Measurements from ENCODE around the gene DDR2.
"Not testable (repeated sequence)": the region's sequence is repeated elsewhere in the genome, so short reads cannot be mapped to it uniquely, and the experiment has no call there.

The DDR2 gene

GRCh38 chr1:162632217-162632666 lies at the start of gene DDR2:
Gene DDR2, plus strand, starts transcription at chr1:162632464. Its CDS starts 86,600 bp downstream, at chr1:162719064.
- Mint-ChIP-seq H3K4me3 (no peak within 1 kb of the TSS), H3K9me3 (no peaks in the 10 kb centered on the region), H3K36me3 (ENCODE audit: low read depth) (no peaks in the 10 kb centered on the region), H3K27ac (no peak within 1 kb of the TSS), H3K4me1 (ENCODE audit: low read depth) (no peaks in the 10 kb centered on the region), H3K27me3 (peaks cover 2% of the 10 kb centered on the region)
- intact Hi-C loops (cut with micrococcal nuclease) = loop anchor here (5.0 to 10.0 kb wide), 2 partner anchors 277 to 575 kb away; no protein-coding TSS in a partner anchor

- H3K27me3 Mint-ChIP-seq; intact Hi-C loops (cut with micrococcal nuclease); H3K9me3 Mint-ChIP-seq; H3K4me3 Mint-ChIP-seq; H3K4me1 Mint-ChIP-seq (ENCODE audit: low read depth); H3K27ac Mint-ChIP-seq: not testable (repeated sequence)
- peaks cover 30% of the 10 kb centered on the region for H3K36me3 Mint-ChIP-seq (ENCODE audit: low read depth)
Measured at GRCh38 chr1:162582901-162583300, 49.4 kb upstream of the DDR2 start.

GRCh38 chr1:162585101-162585500 lies 47.2 kb upstream of the DDR2 start:
- intact Hi-C loops (cut with micrococcal nuclease); H3K27me3 Mint-ChIP-seq; H3K27ac Mint-ChIP-seq; H3K4me1 Mint-ChIP-seq (ENCODE audit: low read depth); H3K9me3 Mint-ChIP-seq; H3K4me3 Mint-ChIP-seq: not testable (repeated sequence)
- H3K36me3 Mint-ChIP-seq (ENCODE audit: low read depth) = peaks cover 33% of the 10 kb centered on the region

- intact Hi-C loops (cut with micrococcal nuclease) = no loop called here
- Mint-ChIP-seq H3K27me3 (no peaks in the 10 kb centered on the region), H3K27ac (no peak overlapping the region), H3K36me3 (ENCODE audit: low read depth) (peaks cover 37% of the 10 kb centered on the region), H3K9me3 (no peaks in the 10 kb centered on the region), H3K4me1 (ENCODE audit: low read depth) (no peaks in the 10 kb centered on the region), H3K4me3 (no peak overlapping the region)
Measured at GRCh38 chr1:162587347-162587746, 44.9 kb upstream of the DDR2 start.

- no peak overlapping the region for H3K4me3 Mint-ChIP-seq
- no peak overlapping the region for H3K27ac Mint-ChIP-seq
- no peaks in the 10 kb centered on the region for H3K9me3 Mint-ChIP-seq
- intact Hi-C loops (cut with micrococcal nuclease) = no loop called here
- no peaks in the 10 kb centered on the region for H3K27me3 Mint-ChIP-seq
- H3K36me3 Mint-ChIP-seq (ENCODE audit: low read depth) = peaks cover 41% of the 10 kb centered on the region
- no peaks in the 10 kb centered on the region for H3K4me1 Mint-ChIP-seq (ENCODE audit: low read depth)
Measured at GRCh38 chr1:162587761-162588260, 44.5 kb upstream of the DDR2 start.

GRCh38 chr1:162590101-162590500 lies 42.2 kb upstream of the DDR2 start:
- intact Hi-C loops (cut with micrococcal nuclease) = no loop called here
- Mint-ChIP-seq H3K4me1 (ENCODE audit: low read depth) (no peaks in the 10 kb centered on the region), H3K9me3 (no peaks in the 10 kb centered on the region), H3K36me3 (ENCODE audit: low read depth) (peaks cover 50% of the 10 kb centered on the region), H3K27me3 (no peaks in the 10 kb centered on the region), H3K4me3 (no peak overlapping the region), H3K27ac (no peak overlapping the region)

- intact Hi-C loops (cut with micrococcal nuclease) = no loop called here
- H3K4me3 Mint-ChIP-seq = no peak overlapping the region
- no peaks in the 10 kb centered on the region for H3K9me3 Mint-ChIP-seq
- H3K4me1 Mint-ChIP-seq (ENCODE audit: low read depth) = no peaks in the 10 kb centered on the region
- no peak overlapping the region for H3K27ac Mint-ChIP-seq
- H3K36me3 Mint-ChIP-seq (ENCODE audit: low read depth) = peaks cover 50% of the 10 kb centered on the region
- H3K27me3 Mint-ChIP-seq = no peaks in the 10 kb centered on the region
Measured at GRCh38 chr1:162590686-162591085, 41.6 kb upstream of the DDR2 start.

GRCh38 chr1:162596514-162597170 lies 35.6 kb upstream of the DDR2 start:
- Mint-ChIP-seq H3K9me3 (no peaks in the 10 kb centered on the region), H3K27ac (no peak overlapping the region), H3K4me1 (ENCODE audit: low read depth) (no peaks in the 10 kb centered on the region), H3K27me3 (no peaks in the 10 kb centered on the region), H3K4me3 (no peak overlapping the region), H3K36me3 (ENCODE audit: low read depth) (peaks cover 27% of the 10 kb centered on the region)
- intact Hi-C loops (cut with micrococcal nuclease) = no loop called here

- Mint-ChIP-seq H3K4me1 (ENCODE audit: low read depth) (no peaks in the 10 kb centered on the region), H3K9me3 (no peaks in the 10 kb centered on the region), H3K27ac (no peak overlapping the region), H3K4me3 (no peak overlapping the region), H3K36me3 (ENCODE audit: low read depth) (peaks cover 16% of the 10 kb centered on the region), H3K27me3 (no peaks in the 10 kb centered on the region)
- intact Hi-C loops (cut with micrococcal nuclease) = no loop called here
Measured at GRCh38 chr1:162599451-162599850, 32.8 kb upstream of the DDR2 start.

GRCh38 chr1:162603117-162603516 lies 29.1 kb upstream of the DDR2 start:
- H3K4me1 Mint-ChIP-seq (ENCODE audit: low read depth); intact Hi-C loops (cut with micrococcal nuclease); H3K9me3 Mint-ChIP-seq; H3K27me3 Mint-ChIP-seq; H3K4me3 Mint-ChIP-seq; H3K27ac Mint-ChIP-seq: not testable (repeated sequence)
- peaks cover 16% of the 10 kb centered on the region for H3K36me3 Mint-ChIP-seq (ENCODE audit: low read depth)

GRCh38 chr1:162605225-162605927 lies 26.9 kb upstream of the DDR2 start:
- intact Hi-C loops (cut with micrococcal nuclease) = no loop called here
- H3K4me3 Mint-ChIP-seq = no peak overlapping the region
- peaks cover 16% of the 10 kb centered on the region for H3K36me3 Mint-ChIP-seq (ENCODE audit: low read depth)
- H3K27ac Mint-ChIP-seq = no peak overlapping the region
- no peaks in the 10 kb centered on the region for H3K9me3 Mint-ChIP-seq
- no peaks in the 10 kb centered on the region for H3K4me1 Mint-ChIP-seq (ENCODE audit: low read depth)
- H3K27me3 Mint-ChIP-seq = no peaks in the 10 kb centered on the region

GRCh38 chr1:162609306-162609705 lies 23.0 kb upstream of the DDR2 start:
- Mint-ChIP-seq H3K36me3 (ENCODE audit: low read depth) (no peaks in the 10 kb centered on the region), H3K4me1 (ENCODE audit: low read depth) (no peaks in the 10 kb centered on the region), H3K9me3 (no peaks in the 10 kb centered on the region), H3K27ac (no peak overlapping the region), H3K27me3 (no peaks in the 10 kb centered on the region), H3K4me3 (no peak overlapping the region)
- intact Hi-C loops (cut with micrococcal nuclease) = no loop called here

- Mint-ChIP-seq H3K27ac (no peak overlapping the region), H3K4me3 (no peak overlapping the region), H3K4me1 (ENCODE audit: low read depth) (no peaks in the 10 kb centered on the region), H3K27me3 (no peaks in the 10 kb centered on the region), H3K9me3 (peaks cover 12% of the 10 kb centered on the region), H3K36me3 (ENCODE audit: low read depth) (no peaks in the 10 kb centered on the region)
- intact Hi-C loops (cut with micrococcal nuclease) = no loop called here
Measured at GRCh38 chr1:162612606-162613400, 19.5 kb upstream of the DDR2 start.

GRCh38 chr1:162616848-162617247 lies 15.4 kb upstream of the DDR2 start:
- Mint-ChIP-seq H3K36me3 (ENCODE audit: low read depth) (no peaks in the 10 kb centered on the region), H3K4me1 (ENCODE audit: low read depth) (no peaks in the 10 kb centered on the region), H3K27ac (no peak overlapping the region), H3K9me3 (peaks cover 14% of the 10 kb centered on the region), H3K4me3 (no peak overlapping the region), H3K27me3 (no peaks in the 10 kb centered on the region)
- intact Hi-C loops (cut with micrococcal nuclease) = no loop called here

Measured in dendritic cell treated with granulocyte-macrophage colony-stimulating factor and Interleukin-4, amounts not matched to agents 40 ng/mL and 50 ng/mL, for 4 days (primary cell).